Measurements from ENCODE around the gene MTFMT.

Gene MTFMT

DNA sequence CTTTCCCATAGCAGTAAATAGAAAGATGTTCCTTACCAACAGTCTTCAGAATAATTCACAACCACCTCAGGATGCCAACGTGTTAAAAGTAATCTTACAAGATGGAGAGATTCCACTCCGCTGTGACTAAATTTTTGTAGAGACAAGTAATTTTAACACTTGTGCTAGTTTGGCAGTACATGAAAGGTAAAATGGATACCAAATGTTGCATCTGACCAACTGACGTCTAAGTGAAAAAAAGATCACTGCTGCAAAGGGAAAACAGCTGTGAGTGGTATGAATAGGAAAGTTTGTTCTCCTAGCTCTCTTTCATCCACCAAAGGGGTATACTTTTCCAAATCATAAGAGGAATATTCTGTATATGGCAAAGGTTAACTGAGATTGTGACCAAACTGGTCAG, 42.3 kb downstream of the MTFMT start:
- POLR2A ChIA-PET: no interaction called here
- CTCF ChIA-PET: interaction anchor here (0.9 to 1.2 kb wide), 3 partner anchors 12 to 151 kb away, joined by 3 read pairs; no protein-coding TSS in a partner anchor
- no peak for TF ChIP-seq CTCF (IDR thresholded peaks at IDR 0.05; ENCODE audit: control extremely low read depth, extremely low read depth, low read depth, missing control alignments)
- no peak for DNase-seq (ENCODE audit: extremely low spot score)

DNA sequence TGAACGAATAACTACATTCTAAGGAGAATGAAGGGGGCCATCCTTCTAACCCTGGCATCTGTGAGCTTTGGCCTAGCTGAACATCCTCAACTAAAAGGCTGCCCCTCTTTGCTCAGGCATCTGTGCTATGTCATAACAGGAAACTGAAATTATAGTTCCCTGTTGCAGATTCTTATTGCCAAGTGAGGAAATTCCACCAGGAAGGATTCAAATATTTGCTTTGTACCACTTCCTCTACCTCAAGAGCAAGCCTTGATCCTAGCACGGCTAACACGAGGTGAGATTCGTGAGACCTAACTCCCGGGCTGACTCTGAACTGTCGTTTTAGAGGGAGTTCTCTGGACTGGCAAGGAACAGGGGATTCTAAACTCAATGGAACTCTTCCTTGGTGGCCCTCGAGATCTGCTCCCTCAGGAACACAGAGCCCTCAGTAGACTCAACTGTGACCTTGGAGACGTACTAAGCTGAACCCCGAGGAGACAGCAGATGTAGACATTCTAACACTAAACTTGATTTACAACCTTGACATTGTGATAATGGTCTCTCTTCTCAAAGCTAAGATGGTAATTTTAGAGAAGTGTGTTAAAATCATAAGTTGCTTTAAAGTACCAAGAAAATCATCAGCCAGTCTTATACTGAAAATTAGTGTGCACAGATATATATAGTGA, 43.9 kb downstream of the MTFMT start:
- no peak for TF ChIP-seq CTCF (IDR thresholded peaks at IDR 0.05; ENCODE audit: control extremely low read depth, extremely low read depth, low read depth, missing control alignments)
- ChIA-PET CTCF (interaction anchor here (1.2 to 2.0 kb wide), 2 partner anchors 12 to 15 kb away, joined by 4 to 8 read pairs; no protein-coding TSS in a partner anchor), POLR2A (no interaction called here)
- no peak for DNase-seq (ENCODE audit: extremely low spot score)

DNA sequence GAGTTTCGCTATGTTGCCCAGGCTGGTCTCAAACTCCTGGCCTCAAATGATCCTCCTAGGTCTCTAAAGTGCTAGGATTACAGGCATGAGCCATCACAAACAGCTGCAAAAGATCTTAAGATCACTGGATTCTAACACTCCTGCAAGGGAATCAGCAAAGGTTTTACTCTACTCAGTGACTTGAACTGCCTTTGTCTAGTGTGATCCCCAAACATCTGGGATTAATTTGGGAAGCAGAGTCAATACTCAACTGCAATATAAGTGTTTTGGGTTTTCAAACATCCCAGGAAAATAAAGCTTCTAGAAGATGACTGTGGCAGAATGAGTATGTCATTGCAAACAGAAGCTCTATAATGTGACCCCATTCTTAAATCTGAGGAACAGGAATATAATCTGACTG, 47.0 kb downstream of the MTFMT start:
- ChIA-PET CTCF (no interaction called here), POLR2A (interaction anchor here (0.5 kb wide), 1 partner anchor 23 kb away, joined by 4 read pairs; no protein-coding TSS in a partner anchor)
- DNase-seq (ENCODE audit: extremely low spot score): no peak
- TF ChIP-seq CTCF (IDR thresholded peaks at IDR 0.05; ENCODE audit: control extremely low read depth, extremely low read depth, low read depth, missing control alignments): no peak

- DNase-seq (ENCODE audit: extremely low spot score): no peak
- ChIA-PET CTCF (interaction anchor here (0.8 to 1.3 kb wide), 2 partner anchors 33 to 254 kb away, joined by 3 read pairs; no protein-coding TSS in a partner anchor), POLR2A (no interaction called here)
- no peak for TF ChIP-seq CTCF (IDR thresholded peaks at IDR 0.05; ENCODE audit: control extremely low read depth, extremely low read depth, low read depth, missing control alignments)
These were observed 47.5 kb downstream of the MTFMT start for GRCh38 chr15:64981812-64982431.

- ChIA-PET CTCF (no interaction called here), POLR2A (no interaction called here)
- TF ChIP-seq CTCF (IDR thresholded peaks at IDR 0.05; ENCODE audit: control extremely low read depth, extremely low read depth, low read depth, missing control alignments): no peak
- DNase-seq (ENCODE audit: extremely low spot score): no peak
These were observed 50.2 kb downstream of the MTFMT start for GRCh38 chr15:64979252-64979710.

DNA sequence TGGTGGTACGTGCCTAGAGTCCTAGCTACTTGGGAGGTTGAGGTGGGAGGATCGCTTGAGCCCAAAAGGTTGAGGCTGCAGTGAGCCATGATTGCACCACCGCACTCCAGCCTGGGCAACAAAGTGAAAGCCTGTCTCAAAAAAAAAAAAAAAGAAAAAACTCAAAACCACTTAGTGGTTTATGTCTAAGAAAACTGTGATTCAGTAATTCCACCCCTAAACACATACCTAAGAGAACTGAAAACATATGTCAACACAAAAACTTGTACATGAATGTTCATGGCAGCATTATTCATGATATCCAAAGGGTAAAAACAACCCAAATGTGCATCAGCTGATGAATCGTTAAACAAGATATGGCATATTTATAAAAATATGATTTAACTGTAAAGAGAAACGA, 54.0 kb downstream of the MTFMT start:
- DNase-seq (ENCODE audit: extremely low spot score): no peak
- TF ChIP-seq CTCF (IDR thresholded peaks at IDR 0.05; ENCODE audit: control extremely low read depth, extremely low read depth, low read depth, missing control alignments): no peak
- ChIA-PET POLR2A (interaction anchor here (0.6 to 0.7 kb wide), 2 partner anchors 298 to 1131 kb away, joined by 3 read pairs; no protein-coding TSS in a partner anchor), CTCF (interaction anchor here (1.5 kb wide), 1 partner anchor 12 kb away, joined by 3 read pairs; no protein-coding TSS in a partner anchor)
